ENCODE measurements around the gene LAT.
"Not testable (repeated sequence)": the region's sequence is repeated elsewhere in the genome, so short reads cannot be mapped to it uniquely, and the experiment has no call there.

LAT gene

GRCh38 chr16:28974437-28975157 is 10.3 kb upstream of the LAT start, which contains the start of gene SPNS1:
TSS of gene SPNS1 (plus strand) at chr16:28974778. CDS start at chr16:28975152, 374 bp downstream.
- peak within 1 kb of the TSS; percentile 57 to 91 (median 81) for H3K27ac ChIP-seq
- peak within 1 kb of the TSS; percentile 77 to 100 (median 87) for H3K4me3 ChIP-seq

GRCh38 chr16:28975158-28975599 is 9.7 kb upstream of the LAT start:
- Histone ChIP-seq H3K27ac (peak overlapping the region; percentile 57 to 91 (median 81)), H3K4me3 (peak overlapping the region; percentile 77 to 100 (median 87))

GRCh38 chr16:28977703-28978662 is 6.9 kb upstream of the LAT start:
- no peak overlapping the region for H3K27ac ChIP-seq
- H3K4me3 ChIP-seq: no peak overlapping the region

GRCh38 chr16:28980330-28980729 is 4.5 kb upstream of the LAT start:
- not testable (repeated sequence) for H3K27ac ChIP-seq, H3K4me3 ChIP-seq

- Histone ChIP-seq H3K27ac (no peak overlapping the region), H3K4me3 (no peak overlapping the region)
These were observed 3.9 kb upstream of the LAT start for GRCh38 chr16:28980929-28981328.

GRCh38 chr16:28981517-28981916 is 3.3 kb upstream of the LAT start:
- Histone ChIP-seq H3K4me3 (no peak overlapping the region), H3K27ac (no peak overlapping the region)

- Histone ChIP-seq H3K27ac (no peak overlapping the region), H3K4me3 (no peak overlapping the region)
These were observed 2.4 kb upstream of the LAT start for GRCh38 chr16:28982418-28982817.

GRCh38 chr16:28982949-28983348 is 1.9 kb upstream of the LAT start:
- no peak overlapping the region for H3K4me3 ChIP-seq
- H3K27ac ChIP-seq: no peak overlapping the region

- Histone ChIP-seq H3K4me3 (no peak overlapping the region), H3K27ac (peak overlapping the region in 8 of 21 experiments; percentile 63 to 98 (median 90))
These were observed 1.2 kb upstream of the LAT start for GRCh38 chr16:28983644-28984043.

GRCh38 chr16:28984091-28984490 is 761 bp upstream of the LAT start:
- Histone ChIP-seq H3K4me3 (peak overlapping the region in 1 of 7 experiments; percentile 41), H3K27ac (peak overlapping the region in 17 of 21 experiments; percentile 16 to 98 (median 79))

GRCh38 chr16:28985211-28986041 is 574 bp downstream of the LAT start:
- Histone ChIP-seq H3K27ac (peak overlapping the region in 18 of 21 experiments; percentile 1 to 98 (median 77)), H3K4me3 (peak overlapping the region; percentile 28 to 43 (median 33))

GRCh38 chr16:28986046-28986445 is 1.2 kb downstream of the LAT start:
- peak overlapping the region in 16 of 21 experiments; percentile 1 to 98 (median 82) for H3K27ac ChIP-seq
- peak overlapping the region; percentile 28 to 43 (median 33) for H3K4me3 ChIP-seq

- H3K27ac ChIP-seq: peak overlapping the region in 12 of 21 experiments; percentile 63 to 98 (median 86)
- peak overlapping the region; percentile 28 to 43 (median 33) for H3K4me3 ChIP-seq
These were observed 1.6 kb downstream of the LAT start for GRCh38 chr16:28986492-28986891.

GRCh38 chr16:28987170-28987853 is 2.5 kb downstream of the LAT start:
- Histone ChIP-seq H3K4me3 (peak overlapping the region in 4 of 7 experiments; percentile 1 to 41 (median 32)), H3K27ac (peak overlapping the region in 3 of 21 experiments; percentile 87 to 98 (median 95))

GRCh38 chr16:28989363-28989762 is 4.5 kb downstream of the LAT start:
- Histone ChIP-seq H3K27ac (no peak overlapping the region), H3K4me3 (no peak overlapping the region)

GRCh38 chr16:28990375-28991040 is 5.7 kb downstream of the LAT start:
- Histone ChIP-seq H3K27ac (peak overlapping the region in 1 of 21 experiments; percentile 61), H3K4me3 (no peak overlapping the region)

GRCh38 chr16:28991687-28992086 is 6.8 kb downstream of the LAT start:
- no peak overlapping the region for H3K4me3 ChIP-seq

GRCh38 chr16:28992496-28992895 is 7.6 kb downstream of the LAT start:
- Histone ChIP-seq H3K4me3 (no peak overlapping the region), H3K27ac (no peak overlapping the region)

More at GRCh38 chr16:28991687-28992086, 6.8 kb downstream of the LAT start:
- H3K27ac ChIP-seq: no peak overlapping the region
